HEK293 (cell line): ENCODE data around the gene MYO1D.

Experiments
- BCL11A ChIP-seq: fragments of 450-650 bp; formaldehyde crosslinking; IDR thresholded peaks from 2 replicates; pipeline ENCODE4 v1.5.1; 2016; ENCODE audit warnings: low read depth, missing biosample characterization, missing genetic modification characterization
- CTCF ChIP-seq: fragments of 450-650 bp; formaldehyde crosslinking; IDR thresholded peaks from 2 replicates; pipeline ENCODE4 v1.5.1; 2016; ENCODE audit warnings: missing biosample characterization, missing genetic modification characterization
- REST ChIP-seq: fragments of 450-650 bp; formaldehyde crosslinking; IDR thresholded peaks from 2 replicates; pipeline ENCODE4 v1.5.1; 2016; ENCODE audit warnings: missing biosample characterization, missing genetic modification characterization
- SALL2 ChIP-seq: fragments of 450-650 bp; formaldehyde crosslinking; IDR thresholded peaks from 2 replicates; pipeline ENCODE4 v1.5.0; 2017; ENCODE audit warnings: missing biosample characterization, mild to moderate bottlenecking, missing genetic modification characterization, borderline replicate concordance
- ZBTB1 ChIP-seq: fragments of 450-650 bp; formaldehyde crosslinking; IDR thresholded peaks from 2 replicates; pipeline ENCODE4 v1.5.1; 2016; ENCODE audit warnings: missing biosample characterization, missing genetic modification characterization
- ZBTB7A ChIP-seq: fragments of 450-650 bp; formaldehyde crosslinking; IDR thresholded peaks from 2 replicates; pipeline ENCODE4 v1.5.1; 2016; ENCODE audit warnings: low read depth, missing biosample characterization, missing genetic modification characterization
- ZFP41 ChIP-seq: fragments of 450-650 bp; formaldehyde crosslinking; IDR thresholded peaks from 2 replicates; pipeline ENCODE4 v1.5.1; 2016; ENCODE audit warnings: missing biosample characterization, missing genetic modification characterization, borderline replicate concordance
- ZNF416 ChIP-seq: fragments of 450-650 bp; formaldehyde crosslinking; IDR thresholded peaks from 2 replicates; pipeline ENCODE4 v1.5.1; 2016; ENCODE audit warnings: missing biosample characterization, missing genetic modification characterization
- ZNF785 ChIP-seq: fragments of 450-650 bp; formaldehyde crosslinking; IDR thresholded peaks from 2 replicates; pipeline ENCODE4 v1.5.1; 2016; ENCODE audit warnings: missing biosample characterization, missing genetic modification characterization

- TF ChIP-seq CTCF (tag by site-specific recombination) = no peak
- no peak for TF ChIP-seq ZBTB1
- no peak for TF ChIP-seq ZNF785 (tag by site-specific recombination)
- TF ChIP-seq ZBTB7A (tag by site-specific recombination) = no peak
- TF ChIP-seq ZNF416 (tag by site-specific recombination) = no peak
- no peak for TF ChIP-seq SALL2 (tag by site-specific recombination)
- TF ChIP-seq REST (tag by site-specific recombination) = no peak
- no peak for TF ChIP-seq BCL11A
- TF ChIP-seq ZFP41 = no peak
Measured at GRCh38 chr17:32672711-32673110, 204.2 kb downstream of the MYO1D start.
